Suprapubic skin (tissue), 4 donors: ENCODE data around the gene ENG.

ENCODE experiments used
- EP300 ChIP-seq: sonication (generic); formaldehyde crosslinking; IDR thresholded peaks from one replicate; pipeline ENCODE4 v1.6.1; 2017; ENCODE audit warnings: antibody characterized with exemption
- POLR2AphosphoS5 ChIP-seq, 3 donors: sonication (generic); formaldehyde crosslinking; IDR thresholded peaks; one replicate each; pipeline ENCODE4 v1.6.1; 2017; ENCODE audit warnings: antibody characterized with exemption in 3 of 3
- TF ChIP-seq, protein P1 (sequence below), 2 donors: fragments of 200-600 bp in 1 of 2; fragments of 450-650 bp in 1 of 2; sonication (generic) in 1 of 2; IDR thresholded peaks; one replicate each; pipeline ENCODE4 v1.5.1; 2016 to 2019; ENCODE audit warnings: antibody characterized with exemption in 2 of 2, mild to moderate bottlenecking in 1 of 2, moderate library complexity in 1 of 2

DNA sequence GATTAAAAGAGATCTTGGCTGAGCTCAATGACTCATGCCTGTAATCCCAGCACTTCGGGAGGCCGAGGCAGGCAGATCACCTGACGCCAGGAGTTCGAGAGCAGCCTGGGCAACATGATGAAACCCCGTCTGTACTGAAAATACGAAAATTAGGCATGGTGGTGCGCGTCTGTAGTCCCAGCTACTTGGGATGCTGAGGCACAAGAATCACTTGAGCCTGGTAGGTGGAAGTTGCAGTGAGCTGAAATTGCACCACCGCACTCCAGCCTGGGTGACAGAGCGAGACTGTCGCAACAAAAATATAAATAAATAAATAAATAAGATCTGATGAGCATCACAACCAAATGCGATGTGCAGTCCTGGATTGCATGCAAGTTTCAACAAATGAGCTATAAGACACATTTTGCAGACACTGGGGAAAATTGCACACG lies 8.7 kb upstream of the ENG start:
- TF ChIP-seq, protein P1, sequence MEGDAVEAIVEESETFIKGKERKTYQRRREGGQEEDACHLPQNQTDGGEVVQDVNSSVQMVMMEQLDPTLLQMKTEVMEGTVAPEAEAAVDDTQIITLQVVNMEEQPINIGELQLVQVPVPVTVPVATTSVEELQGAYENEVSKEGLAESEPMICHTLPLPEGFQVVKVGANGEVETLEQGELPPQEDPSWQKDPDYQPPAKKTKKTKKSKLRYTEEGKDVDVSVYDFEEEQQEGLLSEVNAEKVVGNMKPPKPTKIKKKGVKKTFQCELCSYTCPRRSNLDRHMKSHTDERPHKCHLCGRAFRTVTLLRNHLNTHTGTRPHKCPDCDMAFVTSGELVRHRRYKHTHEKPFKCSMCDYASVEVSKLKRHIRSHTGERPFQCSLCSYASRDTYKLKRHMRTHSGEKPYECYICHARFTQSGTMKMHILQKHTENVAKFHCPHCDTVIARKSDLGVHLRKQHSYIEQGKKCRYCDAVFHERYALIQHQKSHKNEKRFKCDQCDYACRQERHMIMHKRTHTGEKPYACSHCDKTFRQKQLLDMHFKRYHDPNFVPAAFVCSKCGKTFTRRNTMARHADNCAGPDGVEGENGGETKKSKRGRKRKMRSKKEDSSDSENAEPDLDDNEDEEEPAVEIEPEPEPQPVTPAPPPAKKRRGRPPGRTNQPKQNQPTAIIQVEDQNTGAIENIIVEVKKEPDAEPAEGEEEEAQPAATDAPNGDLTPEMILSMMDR (IDR thresholded peaks at IDR 0.05): no peak
- no peak for TF ChIP-seq EP300
- TF ChIP-seq POLR2AphosphoS5 (IDR thresholded peaks at IDR 0.05): no peak
